ENCODE measurements around the gene ST6GALNAC3. TPM values are rescaled to one million over a fixed set of nuclear protein-coding genes. Genes with fewer than 3 reads are reported as not detected.

ST6GALNAC3 gene
- total and polyA plus RNA-seq, 11 donors: 2.5 to 7.7 (median 4.4) TPM

DNA sequence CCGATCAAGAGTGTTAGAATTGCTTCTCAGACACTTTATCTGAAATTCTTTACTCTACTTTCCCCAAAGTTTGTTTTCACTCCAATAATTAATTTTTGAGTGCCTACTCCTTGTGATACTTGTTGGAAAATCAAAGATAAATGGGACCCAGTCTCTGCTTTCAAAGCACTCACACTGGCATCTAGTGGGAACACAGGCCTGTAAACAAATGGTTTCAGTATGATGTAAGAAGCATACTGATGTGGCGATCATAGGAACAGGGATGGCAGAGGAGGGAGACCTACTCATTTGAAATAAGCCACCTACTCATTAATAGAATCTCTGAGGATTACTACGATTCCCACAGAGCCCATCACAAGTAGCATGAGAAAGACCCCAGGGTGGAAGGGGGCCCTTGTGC lies 519.1 kb downstream of the ST6GALNAC3 start:
- intact Hi-C loops (cut with DNase I): no loop called here
- no peak overlapping the region for H3K27ac ChIP-seq
- DNase-seq: no peak
- no peak for TF ChIP-seq POLR2A (IDR thresholded peaks at IDR 0.05)
- TF ChIP-seq, protein P1, sequence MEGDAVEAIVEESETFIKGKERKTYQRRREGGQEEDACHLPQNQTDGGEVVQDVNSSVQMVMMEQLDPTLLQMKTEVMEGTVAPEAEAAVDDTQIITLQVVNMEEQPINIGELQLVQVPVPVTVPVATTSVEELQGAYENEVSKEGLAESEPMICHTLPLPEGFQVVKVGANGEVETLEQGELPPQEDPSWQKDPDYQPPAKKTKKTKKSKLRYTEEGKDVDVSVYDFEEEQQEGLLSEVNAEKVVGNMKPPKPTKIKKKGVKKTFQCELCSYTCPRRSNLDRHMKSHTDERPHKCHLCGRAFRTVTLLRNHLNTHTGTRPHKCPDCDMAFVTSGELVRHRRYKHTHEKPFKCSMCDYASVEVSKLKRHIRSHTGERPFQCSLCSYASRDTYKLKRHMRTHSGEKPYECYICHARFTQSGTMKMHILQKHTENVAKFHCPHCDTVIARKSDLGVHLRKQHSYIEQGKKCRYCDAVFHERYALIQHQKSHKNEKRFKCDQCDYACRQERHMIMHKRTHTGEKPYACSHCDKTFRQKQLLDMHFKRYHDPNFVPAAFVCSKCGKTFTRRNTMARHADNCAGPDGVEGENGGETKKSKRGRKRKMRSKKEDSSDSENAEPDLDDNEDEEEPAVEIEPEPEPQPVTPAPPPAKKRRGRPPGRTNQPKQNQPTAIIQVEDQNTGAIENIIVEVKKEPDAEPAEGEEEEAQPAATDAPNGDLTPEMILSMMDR (IDR thresholded peaks at IDR 0.05): no peak
- peaks cover 0 to 2% (median 0%) of the 10 kb centered on the region in 12 donors for H3K9me3 ChIP-seq
- no peaks in the 10 kb centered on the region for H3K4me1 ChIP-seq
- no peak overlapping the region for H3K4me3 ChIP-seq
- H3K36me3 ChIP-seq: no peaks in the 10 kb centered on the region
- no peak for ATAC-seq
- no peaks in the 10 kb centered on the region for H3K27me3 ChIP-seq
- WGBS, 4 donors: 88 to 93% (median 93%) methylated on average over 3 of the region's 3 CpGs

DNA sequence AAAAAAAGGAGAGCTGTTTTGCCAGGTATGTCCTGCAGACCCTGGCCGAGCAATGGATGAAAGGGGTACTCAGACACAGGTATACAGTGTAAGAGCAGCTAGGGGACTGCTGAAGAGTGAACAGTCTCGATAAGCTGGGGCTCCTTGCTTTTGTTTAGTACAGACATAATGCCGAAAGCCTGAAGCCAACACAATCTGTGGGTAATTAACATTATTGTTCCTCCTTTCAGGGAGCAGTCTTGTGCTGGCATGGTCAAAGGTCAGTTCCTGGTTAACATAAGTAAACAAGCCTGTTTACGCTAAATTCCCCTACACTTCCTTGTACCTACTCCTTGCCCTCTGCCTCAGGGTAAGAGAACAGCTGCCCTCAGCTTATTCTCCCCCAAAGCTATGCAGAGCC lies 520.5 kb downstream of the ST6GALNAC3 start:
- WGBS, 4 donors: 71 to 96% (median 90%) methylated on average over 4 of the region's 4 CpGs
- ATAC-seq: no peak
- H3K4me3 ChIP-seq: no peak overlapping the region
- intact Hi-C loops (cut with DNase I): no loop called here
- DNase-seq: no peak
- no peaks in the 10 kb centered on the region for H3K27me3 ChIP-seq
- H3K36me3 ChIP-seq: no peaks in the 10 kb centered on the region
- H3K27ac ChIP-seq: no peak overlapping the region
- TF ChIP-seq POLR2A (IDR thresholded peaks at IDR 0.05): no peak
- H3K4me1 ChIP-seq: no peaks in the 10 kb centered on the region
- peaks cover 0 to 2% (median 0%) of the 10 kb centered on the region in 12 donors for H3K9me3 ChIP-seq

DNA sequence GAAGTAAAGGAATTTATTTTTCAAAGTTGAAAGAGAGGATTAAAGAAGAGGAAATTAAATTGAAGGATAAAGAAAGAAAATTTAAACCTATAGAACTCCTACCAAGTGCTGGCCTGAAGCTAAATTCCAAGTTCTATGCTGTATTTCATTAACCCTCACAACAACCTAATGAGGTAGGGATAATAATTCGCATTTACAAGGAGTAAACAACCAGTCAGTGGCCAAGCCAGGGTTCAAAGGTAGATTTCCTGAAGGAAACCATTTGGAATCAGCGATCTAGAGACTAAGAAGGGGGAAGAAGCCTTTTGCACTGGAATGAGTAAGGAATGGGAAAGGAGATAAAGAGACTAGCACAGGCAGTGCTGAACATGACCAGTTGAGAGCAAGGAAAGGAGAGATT lies 526.9 kb downstream of the ST6GALNAC3 start:
- intact Hi-C loops (cut with DNase I): no loop called here
- H3K9me3 ChIP-seq: no peaks in the 10 kb centered on the region
- H3K27me3 ChIP-seq: no peaks in the 10 kb centered on the region
- no peaks in the 10 kb centered on the region for H3K4me1 ChIP-seq
- no peak for TF ChIP-seq POLR2A (IDR thresholded peaks at IDR 0.05)
- TF ChIP-seq, protein P1 (IDR thresholded peaks at IDR 0.05): no peak
- H3K27ac ChIP-seq: no peak overlapping the region
- no peaks in the 10 kb centered on the region for H3K36me3 ChIP-seq
- DNase-seq (no peak), ATAC-seq (no peak)
- 77 to 82% (median 81%) methylated on average over 2 of the region's 2 CpGs for WGBS, 4 donors
- H3K4me3 ChIP-seq: no peak overlapping the region

DNA sequence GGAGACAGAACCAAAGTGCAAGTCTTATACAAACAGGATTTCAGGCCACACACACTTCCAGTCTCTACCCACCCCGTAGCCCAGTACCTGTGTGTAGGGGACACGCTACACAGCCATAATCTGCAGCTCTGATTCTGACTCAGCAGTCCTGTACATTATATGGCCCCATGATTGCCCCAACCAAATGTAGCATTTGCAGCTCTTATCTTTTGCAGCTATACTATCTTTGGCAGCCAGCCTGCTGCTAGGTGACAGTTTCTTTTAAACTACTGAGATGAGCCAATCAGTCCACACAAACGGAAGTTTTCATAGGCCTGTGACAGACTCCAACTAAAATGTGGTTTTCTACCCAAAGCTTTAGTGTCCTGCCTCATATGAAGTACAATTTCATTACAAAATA lies 533.2 kb downstream of the ST6GALNAC3 start:
- ATAC-seq: no peak

More for the DNA sequence above, 533.2 kb downstream of the ST6GALNAC3 start:
- H3K4me3 ChIP-seq: no peak overlapping the region
- H3K27me3 ChIP-seq: no peaks in the 10 kb centered on the region
- H3K9me3 ChIP-seq: no peaks in the 10 kb centered on the region
- no peaks in the 10 kb centered on the region for H3K36me3 ChIP-seq
- TF ChIP-seq, protein P1 (IDR thresholded peaks at IDR 0.05): no peak
- no peak for TF ChIP-seq POLR2A (IDR thresholded peaks at IDR 0.05)
- no peaks in the 10 kb centered on the region for H3K4me1 ChIP-seq
- no peak overlapping the region for H3K27ac ChIP-seq
- 77 to 85% (median 79%) methylated on average over 3 of the region's 3 CpGs for WGBS, 4 donors
- no peak for DNase-seq
- intact Hi-C loops (cut with DNase I): no loop called here

All from heart left ventricle (tissue), 16 donors.